HAP-1 (cell line): Measurements from ENCODE around the gene SRC.
"Not testable (repeated sequence)": the region's sequence is repeated elsewhere in the genome, so short reads cannot be mapped to it uniquely, and the experiment has no call there.

ENCODE experiments used
- DNase-seq, 2 experiments: peaks; one replicate each; pipeline ENCODE4 v3.0.0-alpha.2; 2016 to 2020; ENCODE audit warnings: low spot score in 2 of 2
- H3K27me3 ChIP-seq: fragments of 250-450 bp; sonication (Bioruptor Pico); 2 replicates; pipeline ENCODE4 v1.5.1; 2020; ENCODE audit warnings: low read depth, mild to moderate bottlenecking, moderate library complexity
- H3K36me3 ChIP-seq: fragments of 250-450 bp; sonication (Bioruptor Pico); replicated peaks from 2 replicates; pipeline ENCODE4 v1.5.1; 2020; ENCODE audit warnings: mild to moderate bottlenecking
- H3K4me1 ChIP-seq: fragments of 250-450 bp; sonication (Bioruptor Pico); 2 replicates; pipeline ENCODE4 v1.5.1; 2020; ENCODE audit warnings: mild to moderate bottlenecking
- H3K4me3 ChIP-seq: fragments of 250-450 bp; sonication (Bioruptor Pico); 2 replicates; pipeline ENCODE4 v1.5.1; 2020; ENCODE audit warnings: mild to moderate bottlenecking, moderate library complexity
- H3K9me3 ChIP-seq: fragments of 250-450 bp; sonication (Bioruptor Pico); 2 replicates; pipeline ENCODE4 v1.5.1; 2020; ENCODE audit warnings: mild to moderate bottlenecking, moderate library complexity
- in situ Hi-C: fragments of 300-500 bp; cut with MboI; formaldehyde crosslinking; loops from 3 replicates; pipeline ENCODE4 v1.14.3; 2020; ENCODE audit warnings: low sequenced_read_pairs, inconsistent platforms, mixed read lengths

Gene SRC

DNA sequence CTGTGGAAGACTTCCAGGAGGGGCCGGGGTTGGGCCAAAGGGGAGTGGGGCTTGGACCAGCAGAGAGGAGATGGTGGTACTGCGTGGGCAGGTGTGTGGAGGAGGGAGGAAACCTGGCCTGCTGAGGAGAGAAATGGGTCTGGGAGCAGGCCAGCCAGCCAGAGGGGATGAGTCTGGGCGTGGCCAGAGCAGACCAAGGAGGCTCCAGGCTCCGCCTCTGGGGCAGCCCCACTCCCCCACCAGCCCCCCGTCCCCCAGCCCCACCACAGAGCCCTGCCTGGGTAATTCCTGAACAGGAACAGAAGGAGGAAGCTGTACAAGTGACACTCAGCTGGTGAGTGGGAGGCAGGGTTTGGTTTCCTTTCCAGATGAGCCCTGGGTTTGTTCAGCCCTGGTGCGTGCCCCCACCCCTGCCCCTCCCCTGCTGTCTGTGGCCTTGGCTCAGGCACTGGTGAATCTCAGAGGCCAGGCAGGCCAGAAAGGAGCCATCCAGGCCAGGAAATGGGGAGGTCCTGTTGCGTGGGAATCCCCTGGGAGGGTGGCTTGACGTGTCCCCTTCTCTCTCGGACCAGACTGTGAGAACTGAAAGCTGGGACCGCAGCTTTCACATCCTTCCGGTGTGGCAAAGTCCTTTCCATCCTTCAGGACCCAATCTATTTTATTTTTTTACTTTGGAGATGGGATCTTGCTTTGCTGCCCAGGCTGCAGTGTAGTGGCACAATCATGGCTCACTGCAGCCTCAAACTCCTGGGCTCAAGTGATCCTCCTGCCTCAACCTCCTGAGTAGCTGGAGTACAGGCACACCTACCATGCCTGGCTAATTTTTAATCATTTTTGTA, 9.4 kb upstream of the SRC start:
- no peaks in the 10 kb centered on the region for H3K27me3 ChIP-seq
- H3K4me3 ChIP-seq = no peak overlapping the region
- DNase-seq = no peak
- no peaks in the 10 kb centered on the region for H3K9me3 ChIP-seq
- in situ Hi-C loops = no loop called here
- no peaks in the 10 kb centered on the region for H3K4me1 ChIP-seq
- no peaks in the 10 kb centered on the region for H3K36me3 ChIP-seq

DNA sequence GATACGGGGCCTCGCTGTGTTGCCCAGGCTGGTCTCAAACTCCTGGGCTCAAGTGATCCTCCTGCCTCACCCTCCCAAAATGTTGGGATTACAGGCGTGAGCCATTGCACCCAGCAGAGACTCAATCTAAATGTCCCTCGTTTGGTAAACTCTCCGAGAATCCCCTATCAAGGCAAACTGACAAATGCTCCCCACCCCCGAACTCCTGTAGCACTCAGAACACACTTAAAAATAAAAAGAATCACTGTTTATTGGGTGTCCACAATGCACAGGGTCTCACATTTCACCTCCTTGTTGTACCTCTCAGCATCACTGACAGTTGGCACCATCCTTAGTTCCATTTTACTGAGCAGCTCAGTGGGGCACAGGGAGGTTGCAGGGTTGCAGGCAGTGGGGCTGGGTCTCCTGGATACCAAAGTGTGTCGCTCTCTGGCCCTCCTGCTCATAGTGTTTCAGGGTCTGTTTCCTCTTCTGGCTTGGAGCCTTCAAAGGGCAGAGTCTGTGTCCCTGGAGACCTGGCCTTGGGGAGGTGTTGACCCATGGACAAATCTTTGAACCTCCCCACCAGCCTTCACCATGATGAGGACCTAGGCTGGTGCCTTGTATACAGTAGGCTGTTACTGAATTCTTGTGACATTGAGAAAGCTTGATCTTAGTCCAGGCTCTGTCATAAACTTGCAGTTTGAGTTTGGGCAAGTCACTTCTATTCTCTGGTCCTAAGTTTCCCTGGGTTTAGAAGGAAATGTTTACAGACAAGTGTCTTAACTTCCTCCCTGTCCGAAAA, 8.5 kb upstream of the SRC start:
- in situ Hi-C loops = no loop called here

DNA sequence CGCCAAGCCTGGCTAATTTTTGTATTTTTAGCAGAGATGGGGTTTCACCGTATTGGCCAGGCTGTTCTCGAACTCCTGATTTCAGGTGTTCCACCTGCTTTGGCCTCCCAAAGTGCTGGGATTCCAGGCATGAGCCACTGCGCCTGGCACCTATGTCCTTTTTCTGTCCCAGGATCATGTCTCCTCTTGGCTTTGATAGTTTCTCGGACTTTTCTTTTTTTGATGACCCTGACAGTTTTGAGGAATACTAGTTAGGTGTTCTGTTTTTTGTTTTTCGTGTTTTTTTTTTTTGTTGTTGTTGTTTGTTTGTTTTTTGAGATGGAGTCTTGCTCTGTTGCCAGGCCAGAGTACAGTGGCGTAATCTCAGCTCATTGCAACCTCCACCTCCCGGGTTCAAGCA, 7.6 kb upstream of the SRC start:
- in situ Hi-C loops, DNase-seq, H3K9me3 ChIP-seq, H3K27me3 ChIP-seq, H3K36me3 ChIP-seq, H3K4me3 ChIP-seq, H3K4me1 ChIP-seq: not testable (repeated sequence)

More for the DNA sequence above, 8.5 kb upstream of the SRC start:
- H3K4me1 ChIP-seq = no peaks in the 10 kb centered on the region
- H3K27me3 ChIP-seq = no peaks in the 10 kb centered on the region
- no peaks in the 10 kb centered on the region for H3K9me3 ChIP-seq
- no peak overlapping the region for H3K4me3 ChIP-seq
- DNase-seq = no peak
- H3K36me3 ChIP-seq = no peaks in the 10 kb centered on the region

DNA sequence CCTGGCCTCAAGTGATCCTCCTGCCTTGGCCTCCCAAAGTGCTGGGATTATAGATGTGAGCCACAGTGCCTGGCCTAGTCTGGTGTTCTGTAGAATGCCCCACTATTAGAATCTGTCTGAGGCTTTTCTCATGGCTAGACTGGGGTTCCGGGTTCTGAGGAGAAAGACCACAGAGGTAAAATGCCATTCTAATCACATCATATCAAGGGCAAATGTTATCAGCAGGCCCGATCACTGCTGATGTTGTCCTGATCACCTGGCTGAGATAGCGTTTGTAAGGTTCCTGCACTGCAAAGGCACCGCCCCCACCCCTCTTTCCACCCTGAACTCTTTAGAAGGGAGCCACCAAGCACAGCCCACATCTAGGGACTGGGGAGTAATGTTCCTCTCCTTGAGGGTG, 6.7 kb upstream of the SRC start:
- no peak for DNase-seq
- Histone ChIP-seq H3K27me3 (no peaks in the 10 kb centered on the region), H3K4me3 (no peak overlapping the region), H3K36me3 (no peaks in the 10 kb centered on the region), H3K9me3 (no peaks in the 10 kb centered on the region), H3K4me1 (no peaks in the 10 kb centered on the region)
- in situ Hi-C loops = no loop called here

DNA sequence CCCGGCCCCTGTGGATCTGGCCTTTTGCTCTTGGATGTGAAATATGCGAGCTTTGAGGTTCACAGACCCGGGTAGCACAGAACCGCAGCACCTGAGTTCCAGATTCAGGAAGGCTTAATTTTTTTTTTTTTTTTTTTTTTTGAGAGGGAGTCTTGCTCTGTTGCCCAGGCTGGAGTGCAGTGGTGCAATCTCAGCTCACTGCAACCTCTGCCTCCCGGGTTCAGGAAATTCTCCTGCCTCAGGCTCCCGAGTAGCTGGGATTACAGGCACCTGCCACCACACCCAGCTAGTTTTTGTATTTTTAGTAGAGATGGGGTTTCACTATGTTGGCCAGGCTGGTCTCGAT, 6.2 kb upstream of the SRC start:
- DNase-seq, H3K36me3 ChIP-seq, in situ Hi-C loops, H3K27me3 ChIP-seq, H3K4me3 ChIP-seq, H3K4me1 ChIP-seq, H3K9me3 ChIP-seq: not testable (repeated sequence)

DNA sequence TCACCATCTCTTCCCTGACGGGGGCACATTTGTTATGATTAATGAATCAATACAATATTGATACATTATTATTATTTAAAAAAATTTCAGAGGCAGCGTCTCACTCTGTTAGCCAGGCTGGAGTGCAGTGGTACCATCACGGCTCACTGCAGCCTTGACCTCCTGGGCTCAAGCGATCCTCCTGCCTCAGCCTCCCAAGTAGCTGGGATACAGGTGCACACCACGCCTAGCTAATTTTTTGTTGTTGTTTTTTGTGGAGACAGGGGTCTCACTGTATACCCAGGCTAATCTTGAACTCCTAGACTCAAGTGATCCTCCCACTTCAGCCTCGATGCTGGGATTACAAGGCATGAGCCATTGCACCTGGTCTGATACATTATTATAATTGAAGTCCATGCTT, 4.9 kb upstream of the SRC start:
- no peak for DNase-seq
- H3K27me3 ChIP-seq = no peaks in the 10 kb centered on the region
- no peak overlapping the region for H3K4me3 ChIP-seq
- no peaks in the 10 kb centered on the region for H3K36me3 ChIP-seq
- 0 out of 2 replicates have a peak, but pooled peaks cover 2% of the 10 kb centered on the region for H3K4me1 ChIP-seq
- in situ Hi-C loops = no loop called here
- H3K9me3 ChIP-seq = no peaks in the 10 kb centered on the region

DNA sequence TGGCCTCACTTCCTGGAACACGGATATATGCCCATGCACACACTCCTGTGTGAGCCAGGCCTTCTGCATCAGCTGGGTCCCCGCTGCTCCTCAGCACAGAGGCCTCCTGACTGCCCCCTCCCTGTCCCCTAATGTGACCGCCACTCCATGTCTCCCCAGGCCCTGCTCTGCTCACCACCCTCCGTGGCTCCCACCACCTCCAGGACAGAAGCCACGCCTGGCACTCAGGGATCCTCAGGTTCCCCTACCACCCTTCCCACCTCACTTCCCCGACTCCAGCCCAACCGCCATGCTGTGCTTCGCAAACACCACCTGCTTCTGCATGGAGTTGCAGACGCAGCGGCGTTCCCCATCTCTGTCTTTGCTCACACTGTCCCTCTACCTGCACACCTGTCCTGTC, 4.3 kb upstream of the SRC start:
- no peaks in the 10 kb centered on the region for H3K27me3 ChIP-seq
- H3K9me3 ChIP-seq = no peaks in the 10 kb centered on the region
- peaks cover 2% of the 10 kb centered on the region; the same call in 1 of the 2 replicates for H3K4me1 ChIP-seq
- no peak for DNase-seq
- H3K4me3 ChIP-seq = no peak overlapping the region
- in situ Hi-C loops = no loop called here
- no peaks in the 10 kb centered on the region for H3K36me3 ChIP-seq

DNA sequence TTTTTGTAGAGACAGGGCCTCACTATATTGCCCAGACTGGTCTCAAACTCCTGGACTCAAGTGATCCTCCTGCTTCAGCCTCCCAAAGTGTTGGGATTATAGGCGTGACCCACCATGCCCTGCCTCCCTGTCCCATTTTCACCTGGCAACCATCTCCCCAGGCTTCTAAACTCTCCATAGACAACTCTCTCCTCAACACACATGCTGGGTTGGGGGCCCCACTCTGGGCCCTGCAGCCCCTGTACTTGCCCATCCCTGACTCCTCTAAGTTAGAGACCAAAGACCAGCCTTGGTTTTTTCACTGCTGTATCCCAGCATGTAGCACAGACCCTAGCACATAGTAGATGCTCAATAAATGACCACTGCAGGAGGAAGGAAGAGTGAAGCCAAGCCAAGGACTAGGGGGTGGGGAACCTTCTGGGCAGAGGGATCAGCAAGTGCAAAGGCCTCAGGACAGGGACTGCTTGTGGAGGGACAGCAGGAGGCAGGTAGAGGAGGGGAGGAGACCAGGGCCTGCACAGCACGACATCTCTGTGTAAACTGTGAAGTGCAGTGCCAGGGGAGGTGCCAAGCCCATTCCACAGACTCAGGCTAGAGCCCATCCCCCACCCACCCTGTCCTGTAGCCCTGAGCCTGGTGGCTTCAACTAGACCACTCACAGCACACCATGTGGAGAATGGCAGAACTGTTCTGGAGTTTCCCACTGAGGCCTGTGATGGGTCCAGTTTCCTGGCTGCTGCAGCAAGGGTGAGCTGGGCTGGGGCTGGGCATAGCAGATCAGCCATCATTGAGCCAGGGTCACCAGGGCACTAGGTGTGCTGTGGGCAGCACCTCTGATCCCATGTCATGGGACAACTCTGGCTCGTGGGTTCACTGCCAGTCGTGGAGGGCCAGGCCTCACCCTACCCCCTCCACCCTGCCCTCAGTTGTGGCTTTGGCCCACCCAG, 3.4 kb upstream of the SRC start:
- H3K27me3 ChIP-seq = no peaks in the 10 kb centered on the region
- no peak for DNase-seq

DNA sequence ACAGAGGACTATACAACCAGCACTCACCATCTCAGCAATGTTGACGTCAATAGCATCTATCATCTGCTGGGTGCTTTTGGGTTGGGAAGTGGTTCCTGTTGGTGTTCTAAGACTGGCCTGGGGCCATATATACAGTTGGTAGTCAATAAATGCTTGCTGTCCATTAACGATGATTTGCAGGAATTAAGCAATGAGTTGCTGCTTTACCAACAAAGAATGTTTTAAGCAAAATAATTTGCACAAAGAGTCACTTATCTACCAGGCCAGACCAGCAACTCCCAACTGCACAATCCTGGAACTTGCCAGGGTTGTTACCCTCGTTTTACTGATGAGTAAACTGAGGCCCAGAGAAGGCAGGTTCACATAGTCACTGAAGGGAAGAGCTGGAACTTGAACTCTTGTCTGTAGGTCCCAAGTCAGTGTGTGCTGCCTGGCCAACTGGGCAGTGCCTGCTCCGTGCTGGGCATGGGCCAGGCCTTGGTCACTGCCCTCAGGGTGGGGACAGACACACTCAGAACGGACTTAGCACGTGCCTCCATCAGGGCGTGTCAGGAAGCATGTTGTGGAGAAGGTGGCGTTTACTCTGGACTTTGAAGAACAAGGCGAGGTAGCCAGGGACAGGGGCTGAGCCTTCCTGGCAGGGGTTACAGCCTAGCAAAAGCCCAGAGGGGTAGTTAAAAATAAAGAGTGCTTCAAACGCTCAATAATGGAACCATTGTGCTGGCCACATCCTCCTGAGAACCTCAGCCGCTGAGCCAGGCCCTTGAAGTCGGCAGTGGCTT, 2.5 kb upstream of the SRC start:
- H3K4me1 ChIP-seq = peaks cover 2% of the 10 kb centered on the region; the same call in 1 of the 2 replicates
- H3K4me3 ChIP-seq = no peak overlapping the region
- DNase-seq = no peak
- no peaks in the 10 kb centered on the region for H3K27me3 ChIP-seq
- in situ Hi-C loops = no loop called here
- H3K9me3 ChIP-seq = no peaks in the 10 kb centered on the region
- no peaks in the 10 kb centered on the region for H3K36me3 ChIP-seq

More for the DNA sequence above, 3.4 kb upstream of the SRC start:
- no peak overlapping the region for H3K4me3 ChIP-seq
- no peaks in the 10 kb centered on the region for H3K36me3 ChIP-seq
- H3K9me3 ChIP-seq = no peaks in the 10 kb centered on the region
- in situ Hi-C loops = no loop called here
- H3K4me1 ChIP-seq = peaks cover 2% of the 10 kb centered on the region; the same call in 1 of the 2 replicates

DNA sequence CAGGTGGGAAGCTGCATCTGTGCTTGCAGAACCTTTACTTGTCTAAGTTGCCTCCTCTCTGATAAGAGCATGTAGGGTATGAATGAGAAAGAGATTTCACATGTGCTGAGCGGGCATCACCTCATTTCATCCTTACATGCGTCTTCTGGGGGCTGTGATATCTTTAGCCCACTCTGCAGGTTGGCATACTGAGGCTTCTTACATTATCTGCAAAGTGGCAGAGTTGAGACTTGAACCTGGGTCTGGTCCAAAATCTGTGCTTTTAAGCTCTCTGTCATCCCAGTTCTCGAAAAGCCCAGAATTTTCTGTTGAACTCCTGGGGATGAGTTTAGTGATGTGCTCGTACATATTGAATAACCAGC, 2.0 kb upstream of the SRC start:
- in situ Hi-C loops = no loop called here
- Histone ChIP-seq H3K4me1 (peaks cover 2% of the 10 kb centered on the region; the same call in 1 of the 2 replicates), H3K27me3 (no peaks in the 10 kb centered on the region)

DNA sequence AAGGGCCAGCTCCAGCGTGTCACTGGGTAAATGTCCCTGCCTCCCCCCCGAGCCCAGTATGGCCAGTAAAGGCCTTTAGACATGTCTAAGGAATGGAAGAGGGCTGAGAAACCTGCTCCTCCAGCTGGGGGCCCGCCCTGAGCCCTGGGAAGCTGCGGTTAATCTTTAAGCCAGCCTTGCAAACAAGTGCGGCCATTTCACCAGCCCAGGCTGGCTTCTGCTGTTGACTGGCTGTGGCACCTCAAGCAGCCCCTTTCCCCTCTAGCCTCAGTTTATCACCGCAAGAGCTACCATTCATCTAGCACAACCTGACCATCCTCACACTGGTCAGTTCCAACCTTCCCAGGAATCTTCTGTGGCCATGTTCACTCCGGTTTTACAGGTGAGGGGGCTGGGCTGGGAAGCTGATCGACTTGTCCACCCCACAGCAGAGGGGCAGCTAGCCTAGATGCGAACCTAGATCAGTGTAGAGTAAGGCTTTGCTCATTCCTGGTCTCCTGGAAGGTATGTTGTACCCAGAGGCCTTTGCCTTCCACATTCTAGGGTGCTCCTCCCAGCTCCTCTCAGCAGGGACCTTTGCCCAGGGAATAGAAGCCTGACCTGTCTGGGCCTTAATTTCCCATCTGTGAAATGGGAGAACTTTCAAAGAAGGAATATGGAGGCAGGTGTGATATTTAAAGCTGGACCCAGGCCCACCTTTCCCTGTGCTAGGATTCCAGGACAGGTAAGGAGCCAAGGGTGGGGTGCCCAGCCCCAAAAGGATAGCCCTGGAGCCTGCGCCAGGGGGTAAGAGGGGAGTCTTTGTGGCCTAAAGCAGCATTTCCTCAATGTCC, 1.2 kb upstream of the SRC start:
- in situ Hi-C loops = no loop called here
- no peaks in the 10 kb centered on the region for H3K27me3 ChIP-seq
- no peaks in the 10 kb centered on the region for H3K36me3 ChIP-seq
- no peak for DNase-seq
- H3K4me3 ChIP-seq = no peak overlapping the region; the same call in 1 of the 2 replicates
- H3K9me3 ChIP-seq = no peaks in the 10 kb centered on the region
- peaks cover 2% of the 10 kb centered on the region; the same call in 1 of the 2 replicates for H3K4me1 ChIP-seq

More for the DNA sequence above, 2.0 kb upstream of the SRC start:
- Histone ChIP-seq H3K4me3 (no peak overlapping the region), H3K36me3 (no peaks in the 10 kb centered on the region), H3K9me3 (no peaks in the 10 kb centered on the region)
- no peak for DNase-seq

DNA sequence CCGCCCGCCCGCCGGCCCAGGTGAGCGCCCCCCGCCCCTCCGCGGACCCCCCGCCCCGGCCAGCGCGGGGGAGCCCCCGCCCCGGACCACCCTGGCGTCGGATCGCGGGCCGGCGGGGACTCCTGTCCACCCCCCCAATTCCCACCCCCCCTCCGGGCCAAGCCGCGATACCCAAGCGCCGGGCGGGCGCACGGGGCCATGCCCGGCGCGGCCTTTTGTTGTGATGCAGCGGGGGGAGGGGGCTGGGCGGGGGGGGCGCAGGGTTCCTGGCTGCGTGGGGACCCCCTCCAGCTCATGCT, 245 bp downstream of the SRC start:
- DNase-seq = no peak
- in situ Hi-C loops = no loop called here
- Histone ChIP-seq H3K36me3 (no peaks in the 10 kb centered on the region; the same call in 1 of the 2 replicates), H3K27me3 (no peaks in the 10 kb centered on the region), H3K9me3 (no peaks in the 10 kb centered on the region), H3K4me1 (peaks cover 2% of the 10 kb centered on the region; the same call in 1 of the 2 replicates), H3K4me3 (peak overlapping the region; percentile 55)
